ACC112 (cell line): ENCODE data around the gene SLC10A7.
A peak's percentile ranks its signal among the peaks of the same experiment; 100 is the strongest.

Experiments used
- H2AFZ ChIP-seq: fragments of 200-600 bp; sonication (generic); one replicate; pipeline ENCODE4 v1.6.0; 2017; ENCODE audit warnings: antibody characterized with exemption, low read length; ENCODE audit not compliant: unreplicated experiment
- H3K27ac ChIP-seq: fragments of 200-600 bp; sonication (generic); 2 replicates; pipeline ENCODE4 v1.5.1; 2014; ENCODE audit warnings: low read depth, mild to moderate bottlenecking, antibody characterized with exemption, low read length, moderate library complexity
- H3K27me3 ChIP-seq: fragments of 200-600 bp; sonication (generic); 2 replicates; pipeline ENCODE4 v1.6.1; 2014; ENCODE audit warnings: mild to moderate bottlenecking, antibody characterized with exemption, low read length, moderate library complexity, mixed read lengths; ENCODE audit not compliant: insufficient read depth
- H3K36me3 ChIP-seq: fragments of 200-600 bp; sonication (generic); 2 replicates; pipeline ENCODE4 v1.6.1; 2016; ENCODE audit warnings: mild to moderate bottlenecking, antibody characterized with exemption, low read length, moderate library complexity, mixed read lengths; ENCODE audit not compliant: insufficient read depth
- H3K4me1 ChIP-seq: fragments of 200-600 bp; sonication (generic); one replicate; pipeline ENCODE4 v1.6.1; 2016; ENCODE audit warnings: low read length, mixed read lengths; ENCODE audit not compliant: insufficient read depth, unreplicated experiment, control insufficient read depth
- H3K4me3 ChIP-seq: fragments of 200-600 bp; sonication (generic); 2 replicates; pipeline ENCODE4 v1.5.1; 2014; ENCODE audit warnings: mild to moderate bottlenecking, low read depth, low read length
- H3K79me2 ChIP-seq: fragments of 200-600 bp; sonication (generic); one replicate; pipeline ENCODE4 v1.6.0; 2016; ENCODE audit warnings: low read length; ENCODE audit not compliant: control insufficient read depth, unreplicated experiment, insufficient read depth

SLC10A7 gene

GRCh38 chr4:146521541-146522097 lies at the start of gene SLC10A7:
Gene SLC10A7 (minus strand): TSS chr4:146521940. CDS start chr4:146521717, 223 bp downstream.
- H3K27me3 ChIP-seq, result no peaks in the 10 kb centered on the region
- H3K79me2 ChIP-seq, result peaks cover 24% of the 10 kb centered on the region
- H3K36me3 ChIP-seq, result no peaks in the 10 kb centered on the region
- H3K4me3 ChIP-seq, result peak within 1 kb of the TSS; percentile 86
- H3K4me1 ChIP-seq, result peaks cover 12% of the 10 kb centered on the region
- H2AFZ ChIP-seq, result peak within 1 kb of the TSS; percentile 98
- peak within 1 kb of the TSS; percentile 77 for H3K27ac ChIP-seq

- no peak overlapping the region for H3K27ac ChIP-seq
- H3K79me2 ChIP-seq, result no peaks in the 10 kb centered on the region
- no peak overlapping the region for H2AFZ ChIP-seq
- H3K36me3 ChIP-seq, result no peaks in the 10 kb centered on the region
- H3K27me3 ChIP-seq, result peaks cover 23% of the 10 kb centered on the region
- peaks cover 11% of the 10 kb centered on the region for H3K4me1 ChIP-seq
- H3K4me3 ChIP-seq, result no peak overlapping the region
Measured at GRCh38 chr4:146567396-146567795, 45.7 kb upstream of the SLC10A7 start.

GRCh38 chr4:146564492-146564891 lies 42.8 kb upstream of the SLC10A7 start:
- Histone ChIP-seq H3K36me3 (no peaks in the 10 kb centered on the region), H3K4me3 (no peak overlapping the region), H3K27ac (no peak overlapping the region), H3K4me1 (peaks cover 11% of the 10 kb centered on the region), H2AFZ (no peak overlapping the region), H3K79me2 (no peaks in the 10 kb centered on the region), H3K27me3 (peaks cover 47% of the 10 kb centered on the region)

GRCh38 chr4:146550161-146550560 lies 28.4 kb upstream of the SLC10A7 start:
- Histone ChIP-seq H3K79me2 (no peaks in the 10 kb centered on the region), H3K36me3 (no peaks in the 10 kb centered on the region), H3K4me3 (no peak overlapping the region), H3K27me3 (peaks cover 7% of the 10 kb centered on the region), H3K27ac (no peak overlapping the region), H2AFZ (no peak overlapping the region), H3K4me1 (no peaks in the 10 kb centered on the region)

GRCh38 chr4:146548443-146548842 lies 26.7 kb upstream of the SLC10A7 start:
- Histone ChIP-seq H3K36me3 (no peaks in the 10 kb centered on the region), H3K79me2 (no peaks in the 10 kb centered on the region), H3K27ac (no peak overlapping the region), H2AFZ (no peak overlapping the region), H3K4me1 (no peaks in the 10 kb centered on the region), H3K4me3 (no peak overlapping the region), H3K27me3 (peaks cover 14% of the 10 kb centered on the region)

GRCh38 chr4:146545102-146545501 lies 23.4 kb upstream of the SLC10A7 start:
- Histone ChIP-seq H3K36me3 (no peaks in the 10 kb centered on the region), H3K79me2 (no peaks in the 10 kb centered on the region), H2AFZ (no peak overlapping the region), H3K27me3 (peaks cover 33% of the 10 kb centered on the region), H3K4me1 (no peaks in the 10 kb centered on the region), H3K4me3 (no peak overlapping the region), H3K27ac (no peak overlapping the region)

- H3K36me3 ChIP-seq, result no peaks in the 10 kb centered on the region
- peaks cover 29% of the 10 kb centered on the region for H3K27me3 ChIP-seq
- no peak overlapping the region for H2AFZ ChIP-seq
- no peak overlapping the region for H3K27ac ChIP-seq
- no peaks in the 10 kb centered on the region for H3K79me2 ChIP-seq
- no peaks in the 10 kb centered on the region for H3K4me1 ChIP-seq
- H3K4me3 ChIP-seq, result no peak overlapping the region
Measured at GRCh38 chr4:146534178-146534577, 12.4 kb upstream of the SLC10A7 start.

GRCh38 chr4:146525754-146526153 lies 4.0 kb upstream of the SLC10A7 start:
- H3K4me1 ChIP-seq, result no peaks in the 10 kb centered on the region
- no peak overlapping the region for H2AFZ ChIP-seq
- no peaks in the 10 kb centered on the region for H3K36me3 ChIP-seq
- no peaks in the 10 kb centered on the region for H3K27me3 ChIP-seq
- no peaks in the 10 kb centered on the region for H3K79me2 ChIP-seq
- H3K27ac ChIP-seq, result no peak overlapping the region
- H3K4me3 ChIP-seq, result no peak overlapping the region

- H3K4me1 ChIP-seq, result peaks cover 8% of the 10 kb centered on the region
- H2AFZ ChIP-seq, result no peak overlapping the region
- H3K4me3 ChIP-seq, result no peak overlapping the region
- H3K36me3 ChIP-seq, result no peaks in the 10 kb centered on the region
- H3K79me2 ChIP-seq, result peaks cover 11% of the 10 kb centered on the region
- H3K27ac ChIP-seq, result no peak overlapping the region
- H3K27me3 ChIP-seq, result no peaks in the 10 kb centered on the region
Measured at GRCh38 chr4:146524663-146525062, 2.9 kb upstream of the SLC10A7 start.

- H3K4me3 ChIP-seq, result peak overlapping the region; percentile 86
- no peaks in the 10 kb centered on the region for H3K27me3 ChIP-seq
- H3K27ac ChIP-seq, result no peak overlapping the region
Measured at GRCh38 chr4:146522869-146523205, 1.1 kb upstream of the SLC10A7 start.

GRCh38 chr4:146522098-146522868 lies 543 bp upstream of the SLC10A7 start:
- Histone ChIP-seq H3K4me1 (peaks cover 12% of the 10 kb centered on the region), H3K79me2 (peaks cover 24% of the 10 kb centered on the region), H3K27me3 (no peaks in the 10 kb centered on the region), H3K36me3 (no peaks in the 10 kb centered on the region), H2AFZ (peak overlapping the region; percentile 98), H3K4me3 (peak overlapping the region; percentile 86), H3K27ac (peak overlapping the region; percentile 77; the same call in 1 of the 2 replicates)

More at GRCh38 chr4:146522869-146523205, 1.1 kb upstream of the SLC10A7 start:
- Histone ChIP-seq H2AFZ (peak overlapping the region; percentile 98), H3K79me2 (peaks cover 24% of the 10 kb centered on the region), H3K36me3 (no peaks in the 10 kb centered on the region), H3K4me1 (peaks cover 12% of the 10 kb centered on the region)
